Pons (tissue), 1 donor: ENCODE measurements around the gene RNF41.
A peak's percentile ranks its signal among the peaks of the same experiment; 100 is the strongest.
"Not testable (repeated sequence)": the region's sequence is repeated elsewhere in the genome, so short reads cannot be mapped to it uniquely, and the experiment has no call there.

Experiments used
- DNase-seq: peaks from one replicate; pipeline ENCODE4 v3.0.0-alpha.2; 2016; ENCODE audit warnings: low spot score

The RNF41 gene

GRCh38 chr12:56221757-56222530, at the start of gene RNF41:
Gene RNF41 (minus strand): TSS chr12:56221922. CDS start chr12:56214047, 7,875 bp downstream.
- peak; percentile 97 for DNase-seq

GRCh38 chr12:56271031-56271430, 49.3 kb upstream of the RNF41 start:
- DNase-seq: no peak

DNA sequence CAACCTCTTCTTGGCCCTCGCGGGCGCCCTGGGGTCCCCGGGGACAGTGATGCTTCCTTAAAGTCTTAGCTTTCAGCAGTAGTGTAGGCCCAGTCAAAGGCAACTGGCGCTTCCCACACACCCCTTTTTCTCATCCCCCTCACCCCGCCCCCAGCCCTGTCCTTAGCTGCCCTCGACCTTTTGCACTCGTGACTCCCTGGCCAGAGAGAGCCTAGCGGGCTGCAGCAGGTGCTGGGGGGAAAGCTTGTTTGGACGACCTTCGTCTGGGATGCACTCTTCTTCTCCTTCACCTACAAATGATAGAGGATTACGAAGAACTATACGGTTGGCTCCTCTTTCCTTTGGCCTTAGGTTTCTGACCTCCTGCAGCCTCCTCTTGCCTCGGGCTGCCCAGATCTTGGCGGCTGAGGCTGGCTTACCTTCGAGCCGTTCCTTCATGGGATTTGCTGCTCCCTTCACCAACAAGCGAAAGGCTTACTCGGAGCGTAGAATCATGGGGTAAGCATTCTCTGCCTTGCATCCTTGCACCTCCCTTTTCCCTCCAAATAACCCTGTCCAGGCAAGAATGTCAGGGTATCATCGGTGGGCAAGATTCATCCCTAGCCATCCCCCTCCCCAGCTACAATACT, 45.8 kb upstream of the RNF41 start:
- no peak for DNase-seq

DNA sequence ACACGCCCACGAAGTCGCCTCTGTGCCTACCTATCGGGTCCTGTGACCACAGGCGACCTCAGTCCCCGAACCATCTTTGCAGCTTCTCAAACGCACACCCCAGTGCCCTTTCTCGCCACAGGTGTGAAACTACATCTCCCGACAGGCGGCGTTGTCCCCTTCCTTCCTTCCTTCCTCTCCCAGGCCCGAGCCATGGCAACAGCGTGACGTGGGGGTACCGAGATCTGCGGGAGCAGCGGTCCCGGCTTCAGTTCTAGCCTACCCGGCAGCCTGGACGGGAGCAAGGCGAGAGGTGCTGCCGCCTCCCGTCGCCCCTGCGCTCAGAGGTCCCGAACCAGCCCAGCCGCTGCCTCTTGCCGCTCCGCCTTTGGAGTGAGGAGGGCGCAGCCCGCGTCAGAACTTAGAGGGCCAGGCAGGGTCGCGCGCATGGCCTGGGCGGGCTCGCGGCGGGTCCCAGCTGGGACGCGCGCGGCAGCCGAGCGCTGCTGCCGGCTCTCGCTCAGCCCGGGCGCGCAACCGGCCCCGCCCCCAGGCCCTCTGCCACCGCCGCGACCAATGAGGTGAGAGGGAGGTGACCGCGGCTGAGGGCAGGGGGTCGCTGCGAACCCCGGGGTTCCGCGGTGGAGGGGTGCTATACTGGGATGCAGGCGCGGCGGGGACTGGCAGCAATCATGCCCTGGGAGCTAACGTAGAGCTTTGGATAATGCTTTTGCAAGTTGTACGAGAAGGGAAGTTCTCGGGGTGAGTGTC, 45.1 kb upstream of the RNF41 start, which contains the start of gene COQ10A:
TSS of gene COQ10A (plus strand) at position 250 of the 750 bp plus-strand sequence. CDS start at position 427, 177 bp downstream.
- DNase-seq: peak; percentile 85

DNA sequence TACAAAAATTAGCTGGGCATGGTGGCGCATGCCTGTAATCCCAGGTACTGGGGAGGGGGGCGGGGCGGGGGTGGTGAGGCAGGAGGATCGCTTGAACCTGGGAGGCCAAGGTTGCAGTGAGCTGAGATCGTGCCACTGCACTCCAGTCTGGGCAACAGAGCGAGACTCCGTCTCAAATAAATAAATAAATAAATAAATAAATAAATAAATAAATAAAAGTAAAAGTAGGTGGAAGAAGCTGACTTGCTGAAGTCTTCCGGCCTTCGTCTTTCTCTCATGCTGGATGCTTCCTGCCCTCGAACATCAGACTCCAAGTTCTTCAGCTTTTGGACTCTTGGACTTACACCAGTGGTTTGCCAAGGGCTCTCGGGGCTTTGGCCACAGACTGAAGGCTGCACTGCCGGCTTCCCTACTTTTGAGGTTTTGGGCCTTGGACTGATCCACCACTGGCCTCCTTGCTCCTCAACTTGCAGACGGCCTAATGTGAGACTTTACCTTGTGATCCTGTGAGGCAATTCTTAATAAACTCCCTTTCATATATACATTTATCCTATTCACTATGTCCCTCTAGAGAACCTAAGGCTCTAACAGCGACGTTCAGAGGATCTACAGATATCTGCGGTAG, 44.5 kb upstream of the RNF41 start:
- DNase-seq: not testable (repeated sequence)

DNA sequence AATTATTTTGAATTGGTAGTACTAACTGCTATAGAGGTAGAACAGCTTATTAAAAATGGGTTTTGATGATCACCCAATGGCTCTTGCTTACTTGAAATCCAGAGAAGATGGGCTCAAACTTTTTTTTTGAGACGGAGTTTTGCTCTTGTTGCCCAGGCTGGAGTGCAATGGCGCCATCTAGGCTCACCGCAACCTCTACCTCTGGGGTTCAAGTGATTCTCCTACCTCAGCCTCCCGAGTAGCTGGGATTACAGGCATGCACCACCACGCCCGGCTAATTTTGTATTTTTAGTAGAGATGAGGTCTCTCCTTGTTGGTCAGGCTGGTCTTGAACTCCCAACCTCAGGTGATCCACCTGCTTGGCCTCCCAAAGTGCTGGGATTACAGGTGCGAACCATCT, 41.2 kb upstream of the RNF41 start:
- not testable (repeated sequence) for DNase-seq

GRCh38 chr12:56261503-56262232, 39.9 kb upstream of the RNF41 start:
- no peak for DNase-seq

GRCh38 chr12:56260921-56261320, 39.2 kb upstream of the RNF41 start:
- DNase-seq: no peak

GRCh38 chr12:56260380-56260779, 38.7 kb upstream of the RNF41 start:
- no peak for DNase-seq

- no peak for DNase-seq
These were observed 37.1 kb upstream of the RNF41 start for GRCh38 chr12:56258820-56259183.

- DNase-seq: peak; percentile 51
These were observed 36.5 kb upstream of the RNF41 start, which contains the start of gene ANKRD52 for GRCh38 chr12:56258068-56258819. Gene ANKRD52 (minus strand): TSS chr12:56258384. CDS start chr12:56258269, 115 bp downstream.

- DNase-seq: no peak
These were observed 35.9 kb upstream of the RNF41 start for GRCh38 chr12:56257491-56258067.

DNA sequence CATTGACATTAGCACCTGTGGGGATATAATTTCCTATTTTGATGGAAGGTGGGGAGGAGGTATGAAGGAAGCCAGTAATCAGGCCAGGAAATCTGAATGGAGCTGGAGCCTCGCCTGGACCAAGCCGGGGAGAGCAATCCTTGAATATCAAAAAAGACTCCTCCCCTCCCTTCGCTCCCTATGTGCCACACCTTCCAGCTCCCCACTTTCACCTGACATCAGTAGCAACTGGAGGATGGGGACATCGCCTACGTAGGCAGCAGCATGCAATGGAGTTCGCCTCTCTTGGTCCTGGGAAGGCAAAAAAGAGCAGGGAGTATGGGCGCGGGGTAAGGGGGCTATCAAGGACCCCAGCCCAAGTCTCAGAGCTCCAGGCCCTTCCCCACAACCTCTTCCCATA, 35.3 kb upstream of the RNF41 start:
- no peak for DNase-seq

GRCh38 chr12:56256326-56256960, 34.7 kb upstream of the RNF41 start:
- no peak for DNase-seq

GRCh38 chr12:56255671-56256070, 33.9 kb upstream of the RNF41 start:
- DNase-seq: no peak

DNA sequence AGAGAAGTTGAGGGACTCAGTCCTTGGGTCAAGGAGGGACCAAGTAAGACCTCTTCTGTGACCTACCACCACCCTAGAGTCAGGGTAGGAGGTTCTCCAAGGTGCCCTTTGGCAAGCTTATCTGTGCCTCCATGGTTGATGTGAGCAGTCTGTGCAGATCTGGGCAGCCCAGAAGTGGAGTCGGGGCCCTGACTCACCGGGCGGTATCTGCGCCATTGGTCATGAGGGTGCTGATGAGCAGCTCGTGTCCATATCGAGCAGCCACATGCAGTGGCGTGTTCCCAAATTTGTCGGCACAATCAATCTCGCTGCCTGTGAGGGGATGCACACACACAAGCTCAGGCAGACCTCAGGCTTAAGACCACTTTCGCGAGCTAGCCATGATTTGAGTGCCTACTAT, 31.4 kb upstream of the RNF41 start:
- DNase-seq: no peak

GRCh38 chr12:56252649-56253048, 30.9 kb upstream of the RNF41 start:
- DNase-seq: no peak

GRCh38 chr12:56248711-56249110, 27.0 kb upstream of the RNF41 start:
- DNase-seq: no peak

- DNase-seq: no peak
These were observed 26.2 kb upstream of the RNF41 start for GRCh38 chr12:56247923-56248322.

DNA sequence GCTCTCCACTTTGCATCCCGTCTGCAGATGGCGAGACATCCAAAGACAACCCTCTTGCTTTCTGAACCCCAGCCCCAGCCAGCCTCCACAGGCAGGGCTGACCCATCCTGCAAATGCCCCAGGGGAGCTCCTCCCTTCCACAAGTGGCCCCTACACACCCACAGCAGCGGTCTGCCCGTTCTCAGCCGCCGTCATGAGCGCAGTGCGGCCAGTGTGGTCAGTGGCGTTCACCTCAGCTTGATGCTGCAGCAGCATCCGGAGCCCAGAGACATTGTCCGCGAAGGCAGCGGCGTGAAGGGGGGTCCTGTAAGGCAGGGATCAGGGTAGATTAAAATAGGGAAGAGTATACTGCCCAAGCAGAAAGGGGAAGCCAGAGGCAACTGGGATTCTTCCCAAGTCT, 22.8 kb upstream of the RNF41 start:
- no peak for DNase-seq
